ENCODE data around the gene AGRN.

DNA sequence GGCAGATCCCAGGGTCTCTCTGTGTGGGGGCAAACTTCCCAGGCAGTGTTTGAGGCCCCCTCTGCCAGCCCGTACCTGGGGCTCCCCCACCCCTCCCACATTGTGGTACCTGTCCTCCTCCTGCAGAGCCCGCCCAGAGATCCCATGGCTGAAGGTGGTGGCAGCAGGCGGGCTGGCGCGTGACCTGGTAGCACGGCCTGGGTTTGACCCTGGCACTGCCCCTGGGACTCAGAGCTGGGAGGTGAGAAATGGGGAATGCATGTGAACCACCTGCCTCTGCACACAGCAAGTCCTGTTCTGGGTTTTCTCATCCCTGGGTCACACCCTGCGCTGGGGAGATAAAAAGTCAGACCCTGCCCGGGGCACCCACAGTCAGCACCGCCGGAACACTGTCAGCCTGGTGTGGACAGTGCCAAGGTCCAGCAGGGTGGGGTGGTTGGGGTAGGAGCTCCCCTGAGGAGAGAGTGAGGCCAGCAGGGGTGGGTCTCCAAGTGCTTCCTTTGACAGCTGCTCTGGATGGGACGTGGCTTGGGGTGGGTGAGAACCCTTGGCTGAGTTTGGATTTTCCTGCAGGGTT, 11.8 kb downstream of the AGRN start:
- TF ChIP-seq, protein P1, sequence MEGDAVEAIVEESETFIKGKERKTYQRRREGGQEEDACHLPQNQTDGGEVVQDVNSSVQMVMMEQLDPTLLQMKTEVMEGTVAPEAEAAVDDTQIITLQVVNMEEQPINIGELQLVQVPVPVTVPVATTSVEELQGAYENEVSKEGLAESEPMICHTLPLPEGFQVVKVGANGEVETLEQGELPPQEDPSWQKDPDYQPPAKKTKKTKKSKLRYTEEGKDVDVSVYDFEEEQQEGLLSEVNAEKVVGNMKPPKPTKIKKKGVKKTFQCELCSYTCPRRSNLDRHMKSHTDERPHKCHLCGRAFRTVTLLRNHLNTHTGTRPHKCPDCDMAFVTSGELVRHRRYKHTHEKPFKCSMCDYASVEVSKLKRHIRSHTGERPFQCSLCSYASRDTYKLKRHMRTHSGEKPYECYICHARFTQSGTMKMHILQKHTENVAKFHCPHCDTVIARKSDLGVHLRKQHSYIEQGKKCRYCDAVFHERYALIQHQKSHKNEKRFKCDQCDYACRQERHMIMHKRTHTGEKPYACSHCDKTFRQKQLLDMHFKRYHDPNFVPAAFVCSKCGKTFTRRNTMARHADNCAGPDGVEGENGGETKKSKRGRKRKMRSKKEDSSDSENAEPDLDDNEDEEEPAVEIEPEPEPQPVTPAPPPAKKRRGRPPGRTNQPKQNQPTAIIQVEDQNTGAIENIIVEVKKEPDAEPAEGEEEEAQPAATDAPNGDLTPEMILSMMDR (IDR thresholded peaks at IDR 0.05; ENCODE audit: low read length): no peak
- no peak for TF ChIP-seq EZH2phosphoT487 (IDR thresholded peaks at IDR 0.05; ENCODE audit: low read length)

All from MM.1S (cell line).